NCI-H510A treated with DMSO at 0.1 percent for 48 hours (cell line): ENCODE measurements around the gene CDYL2.
A peak's percentile ranks its signal among the peaks of the same experiment; 100 is the strongest.
"Not testable (repeated sequence)": the region's sequence is repeated elsewhere in the genome, so short reads cannot be mapped to it uniquely, and the experiment has no call there.

Experiments used
- DNase-seq: peaks from one replicate; lab custom pipeline; 2025; lab: John Stamatoyannopoulos, UW

The CDYL2 gene

DNA sequence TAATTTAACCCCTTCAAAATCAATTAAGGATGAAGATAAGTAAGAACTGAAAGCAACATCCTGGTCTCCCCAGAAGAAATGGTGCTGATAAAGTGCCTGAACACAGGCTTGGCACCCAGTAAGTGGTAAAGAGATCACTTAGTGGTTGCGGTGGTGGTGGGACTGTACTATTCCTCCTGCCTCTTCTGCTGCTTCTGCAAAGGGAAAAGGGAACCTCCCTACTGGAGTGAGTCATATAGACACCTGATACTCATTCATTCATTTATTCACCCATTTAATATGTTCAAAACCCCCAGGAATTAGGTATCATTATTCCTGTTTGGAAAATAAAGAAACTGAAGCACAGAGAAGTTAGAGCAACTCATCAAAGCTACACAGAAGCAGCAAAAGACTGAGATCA is 60.6 kb downstream of the CDYL2 start:
- DNase-seq: no peak

DNA sequence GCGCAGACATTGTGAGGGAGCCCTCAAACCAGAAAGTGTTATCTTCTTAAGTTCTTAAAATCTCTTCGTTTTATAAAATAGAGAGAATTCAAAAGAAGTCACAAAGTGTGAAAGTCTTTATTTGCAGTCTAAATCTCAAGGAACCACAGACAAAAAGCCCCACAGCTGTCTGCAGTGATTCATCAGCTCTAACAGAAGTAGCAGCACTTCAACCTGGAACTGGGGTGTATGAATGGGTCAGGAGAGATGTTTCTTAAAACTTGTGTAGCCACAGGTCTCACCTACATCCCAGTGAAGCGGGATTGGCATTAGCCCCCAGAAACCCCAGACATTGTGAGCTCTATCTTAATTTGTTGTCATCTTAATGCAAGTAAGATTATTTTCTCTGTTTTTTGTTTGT is 61.1 kb downstream of the CDYL2 start:
- no peak for DNase-seq

- no peak for DNase-seq
These were observed 62.1 kb downstream of the CDYL2 start for GRCh38 chr16:80742331-80742730.

GRCh38 chr16:80741724-80742123 is 62.7 kb downstream of the CDYL2 start:
- DNase-seq: no peak

- no peak for DNase-seq
These were observed 64.9 kb downstream of the CDYL2 start for GRCh38 chr16:80739523-80739922.

DNA sequence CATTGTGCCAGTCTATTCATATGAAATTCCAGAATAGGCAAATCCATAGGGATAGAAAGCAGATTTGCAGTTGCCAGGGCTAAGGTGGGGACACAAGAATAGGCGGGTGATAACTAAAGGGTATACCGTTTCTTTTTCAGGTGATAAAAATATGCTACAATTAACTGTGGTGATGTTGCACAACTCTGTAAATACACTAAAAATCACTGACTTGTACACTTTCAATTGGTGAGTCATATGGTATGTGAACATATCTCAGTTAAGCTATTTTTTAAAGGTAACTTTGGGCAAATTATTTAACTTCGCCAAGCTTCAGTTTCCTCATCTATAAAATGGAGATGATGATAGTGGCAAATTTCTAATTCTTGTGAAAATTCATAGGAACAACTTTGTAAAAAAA is 65.9 kb downstream of the CDYL2 start:
- DNase-seq: no peak

- DNase-seq: no peak
These were observed 68.6 kb downstream of the CDYL2 start for GRCh38 chr16:80735846-80736245.

DNA sequence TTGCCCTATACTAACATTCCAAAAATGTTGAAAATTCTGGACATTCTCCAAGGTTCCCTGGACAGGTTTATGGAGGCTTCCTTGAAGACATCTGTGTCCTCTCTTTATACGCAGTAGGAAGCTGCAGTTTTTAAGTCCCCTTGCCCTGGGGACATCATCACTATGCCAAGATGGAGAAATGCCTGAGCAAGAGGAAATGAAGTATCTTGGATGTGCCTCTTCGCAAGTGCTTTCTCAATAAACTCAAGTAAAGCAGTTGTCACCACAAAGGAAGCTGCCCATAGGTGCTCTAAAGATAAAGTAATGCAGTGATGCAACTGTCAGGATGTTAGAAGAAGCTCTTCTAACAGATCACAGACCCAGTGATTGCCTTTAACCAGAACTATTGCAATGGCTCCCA is 71.0 kb downstream of the CDYL2 start:
- no peak for DNase-seq

- DNase-seq: no peak
These were observed 72.5 kb downstream of the CDYL2 start for GRCh38 chr16:80731915-80732314.

DNA sequence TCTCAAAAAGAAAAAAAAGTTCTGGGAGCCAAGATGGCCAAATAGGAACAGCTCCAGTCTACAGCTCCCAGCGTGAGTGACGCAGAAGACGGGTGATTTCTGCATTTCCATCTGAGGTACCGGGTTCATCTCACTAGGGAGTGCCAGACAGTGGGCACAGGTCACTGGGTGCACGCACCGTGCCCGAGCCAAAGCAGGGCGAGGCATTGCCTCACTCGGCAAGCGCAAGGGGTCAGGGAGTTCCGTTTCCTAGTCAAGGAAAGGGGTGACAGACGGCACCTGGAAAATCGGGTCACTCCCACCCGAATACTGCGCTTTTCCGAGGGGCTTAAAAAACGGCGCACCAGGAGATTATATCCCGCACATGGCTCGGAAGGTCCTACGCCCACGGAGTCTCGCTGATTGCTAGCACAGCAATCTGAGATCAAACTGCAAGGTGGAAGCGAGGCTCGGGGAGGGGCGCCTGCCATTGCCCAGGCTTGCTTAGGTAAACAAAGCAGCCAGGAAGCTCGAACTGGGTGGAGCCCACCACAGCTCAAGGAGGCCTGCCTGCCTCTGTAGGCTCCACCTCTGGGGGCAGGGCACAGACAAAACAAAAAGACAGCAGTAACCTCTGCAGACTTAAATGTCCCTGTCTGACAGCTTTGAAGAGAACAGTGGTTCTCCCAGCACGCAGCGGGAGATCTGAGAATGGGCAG is 77.2 kb downstream of the CDYL2 start:
- DNase-seq: not testable (repeated sequence)

DNA sequence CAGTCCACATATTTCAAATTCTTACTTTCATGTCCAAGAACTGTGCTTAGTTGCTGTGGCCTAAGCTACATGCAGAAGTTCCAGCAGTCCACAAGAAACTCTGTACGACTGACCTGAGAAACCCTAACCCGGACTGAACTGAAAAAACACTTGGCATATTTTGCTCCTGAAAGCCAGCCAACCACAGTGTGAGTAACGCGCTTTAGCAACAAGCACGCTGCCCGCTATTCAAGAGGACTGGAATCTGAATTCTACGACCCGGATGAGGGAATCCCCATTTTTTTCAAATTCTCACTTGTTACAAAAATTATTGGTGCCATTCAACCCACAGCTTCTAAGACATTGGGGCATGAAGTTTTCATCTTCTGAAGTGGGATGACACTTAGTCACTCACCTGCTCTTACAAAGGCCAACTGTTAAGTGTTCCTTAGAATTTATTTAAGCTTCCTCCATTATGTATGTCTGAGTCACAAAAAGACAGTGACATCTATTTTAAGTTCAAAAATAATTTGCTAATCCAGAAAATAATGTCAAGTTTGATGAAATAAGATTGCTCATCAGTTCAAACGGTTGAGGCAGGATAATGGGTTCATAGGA is 78.7 kb downstream of the CDYL2 start:
- no peak for DNase-seq

DNA sequence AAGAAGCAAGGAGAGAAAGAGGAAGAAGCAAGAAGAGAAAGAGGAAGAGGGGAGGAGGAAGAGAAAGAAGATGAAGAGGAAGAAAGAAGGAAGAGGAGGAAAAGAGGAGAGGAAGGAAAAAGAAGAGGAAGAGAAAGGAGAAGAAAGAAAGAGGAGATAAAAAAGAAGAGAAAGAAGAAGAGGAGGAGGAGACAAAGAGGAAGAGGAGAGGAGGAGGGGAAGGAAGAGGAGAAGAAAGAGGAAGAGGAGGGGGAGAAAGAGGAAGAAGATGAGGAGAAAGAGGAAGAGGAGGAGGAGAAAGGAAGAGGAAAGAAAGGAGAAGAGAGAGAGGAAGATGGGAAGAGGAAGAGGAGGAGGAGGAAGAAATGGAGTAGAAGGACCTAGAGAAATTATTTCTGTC is 80.4 kb downstream of the CDYL2 start:
- DNase-seq: no peak

DNA sequence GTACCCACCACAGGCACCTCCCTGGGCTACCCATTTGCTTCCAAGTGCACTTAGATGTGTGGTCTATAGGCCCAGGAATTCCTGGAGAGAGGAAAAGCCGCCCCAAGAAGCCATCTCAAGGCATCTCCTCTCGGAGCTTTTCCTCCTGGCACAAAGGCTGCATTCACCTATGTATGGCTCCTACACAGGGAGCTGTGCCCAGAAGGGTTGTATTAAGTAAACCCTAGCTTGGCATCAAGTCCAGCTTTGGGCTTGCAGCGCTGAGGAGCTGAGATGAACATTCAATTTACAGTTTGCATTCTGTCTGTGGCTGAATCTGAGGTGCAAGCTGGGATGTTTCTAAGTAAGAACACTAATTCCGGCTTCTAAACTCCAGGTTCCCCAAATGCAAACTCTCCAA is 81.3 kb downstream of the CDYL2 start:
- no peak for DNase-seq

GRCh38 chr16:80720804-80721371 is 83.5 kb downstream of the CDYL2 start:
- DNase-seq: no peak

- DNase-seq: no peak
These were observed 84.8 kb downstream of the CDYL2 start for GRCh38 chr16:80719573-80719972.

DNA sequence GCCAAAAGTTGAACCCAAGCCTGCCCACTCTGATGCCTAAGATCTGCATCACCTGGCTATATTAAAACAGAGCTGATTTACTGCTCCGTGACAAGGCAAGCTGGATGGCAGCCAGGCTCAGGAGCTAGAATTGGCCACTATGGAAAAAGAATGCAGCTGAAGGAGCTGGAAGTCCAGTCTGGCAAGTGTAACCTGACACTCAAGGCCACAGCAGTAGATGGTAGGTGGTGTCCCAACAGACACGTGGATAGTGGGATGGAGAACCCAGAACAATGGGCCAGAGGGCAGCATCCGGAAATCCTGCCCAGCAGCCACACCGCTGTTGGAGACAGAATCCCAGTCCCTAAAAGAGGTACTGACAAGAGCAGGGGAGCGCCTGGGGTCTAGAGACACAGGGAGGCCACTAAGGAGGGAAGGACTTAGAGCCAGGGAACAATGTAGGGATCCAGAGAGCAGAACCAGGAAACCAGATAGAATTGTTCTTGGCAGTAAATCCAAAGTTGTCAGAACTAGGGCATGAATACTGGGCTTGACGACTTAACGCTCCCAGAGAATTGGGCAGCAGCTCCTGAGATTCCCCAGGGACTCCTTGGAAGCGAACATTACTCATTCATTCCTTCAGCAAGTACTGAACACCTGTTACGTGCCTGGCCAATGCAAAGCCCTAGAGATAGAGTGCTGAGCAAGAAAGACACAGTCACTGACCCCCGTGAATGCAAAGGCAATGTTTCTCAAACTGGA is 85.7 kb downstream of the CDYL2 start:
- peak; percentile 82 for DNase-seq

GRCh38 chr16:80717611-80718010 is 86.8 kb downstream of the CDYL2 start:
- DNase-seq: no peak

- no peak for DNase-seq
These were observed 87.7 kb downstream of the CDYL2 start for GRCh38 chr16:80716564-80717139.

- DNase-seq: no peak
These were observed 93.0 kb downstream of the CDYL2 start for GRCh38 chr16:80711406-80711805.

DNA sequence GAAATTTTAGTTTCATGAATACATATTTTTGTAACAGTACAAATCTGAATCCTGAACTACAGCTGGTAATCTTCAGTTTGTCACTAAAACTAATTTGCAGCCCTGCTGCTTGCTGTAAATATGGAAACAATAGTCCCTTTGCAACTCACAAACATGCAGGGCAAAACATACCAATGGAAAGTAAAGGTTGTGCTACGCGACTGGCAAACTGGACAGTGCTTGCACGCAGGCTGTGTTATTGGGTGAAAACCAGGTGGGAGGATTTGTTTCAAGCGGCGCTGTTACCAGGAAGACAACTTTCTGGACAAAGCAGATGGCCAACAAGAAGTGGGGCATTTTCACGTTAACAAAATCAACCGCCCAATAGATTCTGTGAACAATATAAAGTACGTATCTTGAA is 93.5 kb downstream of the CDYL2 start:
- no peak for DNase-seq

DNA sequence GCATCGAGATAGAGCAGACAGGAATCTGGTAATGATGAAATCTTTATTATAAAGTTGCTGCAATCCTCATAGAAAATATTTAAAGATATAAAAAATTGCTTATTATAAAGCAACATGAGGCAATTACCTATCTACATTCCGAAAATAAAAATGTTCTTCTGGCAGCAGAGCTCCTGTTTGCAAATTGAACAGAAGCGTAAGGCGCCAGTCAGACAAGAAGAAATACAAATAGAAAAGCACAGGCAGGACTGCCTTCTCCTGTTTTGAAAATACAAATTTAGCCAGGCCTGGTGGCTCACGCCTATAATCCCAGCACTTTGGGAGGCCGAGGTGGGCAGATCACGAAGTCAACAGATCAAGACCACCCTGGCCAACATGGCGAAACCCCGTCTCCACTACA is 95.6 kb downstream of the CDYL2 start:
- no peak for DNase-seq

DNA sequence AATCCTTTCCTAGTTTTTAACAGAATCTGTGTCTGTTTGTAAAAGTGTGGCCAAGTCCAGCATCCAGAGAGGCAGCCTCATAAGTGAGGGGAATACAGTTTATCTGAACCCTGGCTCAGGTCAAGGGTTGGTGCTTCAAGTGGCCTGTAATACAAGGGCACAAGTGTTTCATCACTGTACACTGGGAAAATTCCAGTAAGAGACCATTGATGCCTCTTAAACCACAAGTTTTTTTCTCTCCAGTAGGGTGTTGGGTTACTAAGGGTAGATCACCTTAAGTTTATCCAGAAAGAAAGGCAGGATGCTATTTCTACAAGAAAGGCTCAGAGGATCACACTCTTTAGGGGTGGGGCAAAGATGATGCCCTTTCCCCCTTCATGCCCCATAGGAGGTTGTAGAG is 96.7 kb downstream of the CDYL2 start:
- DNase-seq: no peak

GRCh38 chr16:80705596-80705995 is 98.8 kb downstream of the CDYL2 start:
- no peak for DNase-seq
